T-helper 1 cell (primary cell): ENCODE measurements around the gene TTC39C.
A peak's percentile ranks its signal among the peaks of the same experiment; 100 is the strongest.

Experiments
- DNase-seq, 5 donors: peaks; one replicate each; pipeline ENCODE4 v3.0.0-alpha.2; 2012 to 2020
- total RNA-seq, 4 donors: gene quantifications; one replicate each; lab custom pipeline; 2026; lab: John Stamatoyannopoulos, UW

TTC39C gene
- 115 to 184 (median 172) reads per million in 4 donors for total RNA-seq

GRCh38 chr18:24014062-24014985 is at the start of gene TTC39C:
Gene TTC39C (plus strand): TSS chr18:24014754. CDS start chr18:24014872, 118 bp downstream.
- DNase-seq: peak; percentile 67 to 81 (median 71)

- DNase-seq: no peak
Measured at GRCh38 chr18:23966909-23967308, 47.6 kb upstream of the TTC39C start.

GRCh38 chr18:23967321-23968089 is 47.0 kb upstream of the TTC39C start:
- DNase-seq: peak in 1 of 5 donors; percentile 68

- no peak for DNase-seq
Measured at GRCh38 chr18:23968638-23969604, 45.6 kb upstream of the TTC39C start.

- DNase-seq: no peak
Measured at GRCh38 chr18:23969664-23970063, 44.9 kb upstream of the TTC39C start.

- peak; percentile 20 to 73 (median 41) for DNase-seq
Measured at GRCh38 chr18:23970161-23971096, 44.1 kb upstream of the TTC39C start.

- no peak for DNase-seq
Measured at GRCh38 chr18:23971097-23971440, 43.5 kb upstream of the TTC39C start.

- no peak for DNase-seq
Measured at GRCh38 chr18:23971666-23972230, 42.8 kb upstream of the TTC39C start.

- peak in 2 of 5 donors; percentile 4 to 80 for DNase-seq
Measured at GRCh38 chr18:23972453-23972852, 42.1 kb upstream of the TTC39C start.

GRCh38 chr18:23977103-23977502 is 37.5 kb upstream of the TTC39C start:
- no peak for DNase-seq

- no peak for DNase-seq
Measured at GRCh38 chr18:23977719-23978483, 36.7 kb upstream of the TTC39C start.

GRCh38 chr18:23981369-23981980 is 33.1 kb upstream of the TTC39C start:
- DNase-seq: no peak

- DNase-seq: no peak
Measured at GRCh38 chr18:23982155-23983079, 32.1 kb upstream of the TTC39C start.

GRCh38 chr18:23983112-23983511 is 31.4 kb upstream of the TTC39C start:
- no peak for DNase-seq

- peak in 1 of 5 donors; percentile 36 for DNase-seq
Measured at GRCh38 chr18:23986600-23987359, 27.8 kb upstream of the TTC39C start.

GRCh38 chr18:23990474-23991410 is 23.8 kb upstream of the TTC39C start:
- DNase-seq: no peak
